ENCODE measurements around the gene S100Z.
A peak's percentile ranks its signal among the peaks of the same experiment; 100 is the strongest.
"Not testable (repeated sequence)": the region's sequence is repeated elsewhere in the genome, so short reads cannot be mapped to it uniquely, and the experiment has no call there.

S100Z gene

GRCh38 chr5:76854644-76855043, 4.8 kb downstream of the S100Z start:
- Histone ChIP-seq H3K36me3 (ENCODE audit: low read length) (no peaks in the 10 kb centered on the region), H3K9me2 (replicated peaks; ENCODE audit: insufficient read depth, low read length) (no peaks in the 10 kb centered on the region), H3K4me2 (ENCODE audit: low read depth, low read length, poor library complexity, severe bottlenecking) (no peak overlapping the region), H3F3A (ENCODE audit: insufficient read depth) (no peaks in the 10 kb centered on the region), H3K9ac (ENCODE audit: low read length) (no peak overlapping the region), H4K20me1 (ENCODE audit: low read depth, low read length) (no peaks in the 10 kb centered on the region), H2AFZ (ENCODE audit: low read depth, low read length, severe bottlenecking) (no peak overlapping the region), H3K79me2 (ENCODE audit: insufficient read depth, low read length) (no peaks in the 10 kb centered on the region), H3K9me3 (ENCODE audit: insufficient read depth, low read length) (no peaks in the 10 kb centered on the region), H3K27me3 (ENCODE audit: low read length) (no peaks in the 10 kb centered on the region), H3K4me3 (ENCODE audit: insufficient read depth, low read length, poor library complexity, severe bottlenecking) (no peak overlapping the region), H3K27ac (ENCODE audit: low read depth, low read length) (no peak overlapping the region)
- no peak for TF ChIP-seq EZH2phosphoT487 (conservative IDR thresholded peaks at IDR 0.05; ENCODE audit: low read length)
- TF ChIP-seq, protein P1, sequence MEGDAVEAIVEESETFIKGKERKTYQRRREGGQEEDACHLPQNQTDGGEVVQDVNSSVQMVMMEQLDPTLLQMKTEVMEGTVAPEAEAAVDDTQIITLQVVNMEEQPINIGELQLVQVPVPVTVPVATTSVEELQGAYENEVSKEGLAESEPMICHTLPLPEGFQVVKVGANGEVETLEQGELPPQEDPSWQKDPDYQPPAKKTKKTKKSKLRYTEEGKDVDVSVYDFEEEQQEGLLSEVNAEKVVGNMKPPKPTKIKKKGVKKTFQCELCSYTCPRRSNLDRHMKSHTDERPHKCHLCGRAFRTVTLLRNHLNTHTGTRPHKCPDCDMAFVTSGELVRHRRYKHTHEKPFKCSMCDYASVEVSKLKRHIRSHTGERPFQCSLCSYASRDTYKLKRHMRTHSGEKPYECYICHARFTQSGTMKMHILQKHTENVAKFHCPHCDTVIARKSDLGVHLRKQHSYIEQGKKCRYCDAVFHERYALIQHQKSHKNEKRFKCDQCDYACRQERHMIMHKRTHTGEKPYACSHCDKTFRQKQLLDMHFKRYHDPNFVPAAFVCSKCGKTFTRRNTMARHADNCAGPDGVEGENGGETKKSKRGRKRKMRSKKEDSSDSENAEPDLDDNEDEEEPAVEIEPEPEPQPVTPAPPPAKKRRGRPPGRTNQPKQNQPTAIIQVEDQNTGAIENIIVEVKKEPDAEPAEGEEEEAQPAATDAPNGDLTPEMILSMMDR (IDR thresholded peaks at IDR 0.05; ENCODE audit: insufficient read depth, low read length, poor library complexity, severe bottlenecking) = no peak

DNA sequence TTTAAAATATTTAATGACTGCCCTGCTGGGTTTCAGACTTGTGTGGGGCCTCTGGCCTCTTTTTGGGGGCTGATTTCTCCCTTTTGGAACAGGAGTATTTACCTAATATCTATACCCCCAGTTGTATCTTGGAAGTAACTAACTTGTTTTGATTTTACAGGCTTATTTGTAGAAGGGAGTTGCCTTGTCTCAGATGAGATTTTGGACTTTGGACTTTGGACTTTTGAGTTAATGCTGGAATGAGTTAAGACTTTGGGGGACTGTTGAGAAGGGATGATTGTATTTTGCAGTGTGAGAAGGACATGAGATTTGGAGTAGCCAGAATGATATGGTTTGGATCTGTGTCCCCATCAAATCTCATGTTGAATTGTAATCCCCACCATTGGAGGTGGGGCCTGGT, 5.7 kb downstream of the S100Z start:
- H3F3A ChIP-seq (ENCODE audit: insufficient read depth); H3K4me3 ChIP-seq (ENCODE audit: insufficient read depth, low read length, poor library complexity, severe bottlenecking); H3K27me3 ChIP-seq (ENCODE audit: low read length); H3K9me2 ChIP-seq (replicated peaks; ENCODE audit: insufficient read depth, low read length); H3K4me2 ChIP-seq (ENCODE audit: low read depth, low read length, poor library complexity, severe bottlenecking); H4K20me1 ChIP-seq (ENCODE audit: low read depth, low read length); H3K79me2 ChIP-seq (ENCODE audit: insufficient read depth, low read length); H3K36me3 ChIP-seq (ENCODE audit: low read length); H3K9me3 ChIP-seq (ENCODE audit: insufficient read depth, low read length); H2AFZ ChIP-seq (ENCODE audit: low read depth, low read length, severe bottlenecking); H3K27ac ChIP-seq (ENCODE audit: low read depth, low read length); H3K9ac ChIP-seq (ENCODE audit: low read length): not testable (repeated sequence)

GRCh38 chr5:76855961-76856360, 6.1 kb downstream of the S100Z start:
- Histone ChIP-seq H4K20me1 (ENCODE audit: low read depth, low read length) (no peaks in the 10 kb centered on the region), H3K9me2 (replicated peaks; ENCODE audit: insufficient read depth, low read length) (no peaks in the 10 kb centered on the region), H3K9me3 (ENCODE audit: insufficient read depth, low read length) (no peaks in the 10 kb centered on the region), H3F3A (ENCODE audit: insufficient read depth) (no peaks in the 10 kb centered on the region), H3K27ac (ENCODE audit: low read depth, low read length) (no peak overlapping the region), H3K4me2 (ENCODE audit: low read depth, low read length, poor library complexity, severe bottlenecking) (no peak overlapping the region), H3K79me2 (ENCODE audit: insufficient read depth, low read length) (no peaks in the 10 kb centered on the region), H3K9ac (ENCODE audit: low read length) (no peak overlapping the region), H3K27me3 (ENCODE audit: low read length) (no peaks in the 10 kb centered on the region), H2AFZ (ENCODE audit: low read depth, low read length, severe bottlenecking) (peak overlapping the region; percentile 73), H3K4me3 (ENCODE audit: insufficient read depth, low read length, poor library complexity, severe bottlenecking) (no peak overlapping the region), H3K36me3 (ENCODE audit: low read length) (no peaks in the 10 kb centered on the region)
- TF ChIP-seq, protein P1 (IDR thresholded peaks at IDR 0.05; ENCODE audit: insufficient read depth, low read length, poor library complexity, severe bottlenecking) = no peak
- no peak for TF ChIP-seq EZH2phosphoT487 (conservative IDR thresholded peaks at IDR 0.05; ENCODE audit: low read length)

DNA sequence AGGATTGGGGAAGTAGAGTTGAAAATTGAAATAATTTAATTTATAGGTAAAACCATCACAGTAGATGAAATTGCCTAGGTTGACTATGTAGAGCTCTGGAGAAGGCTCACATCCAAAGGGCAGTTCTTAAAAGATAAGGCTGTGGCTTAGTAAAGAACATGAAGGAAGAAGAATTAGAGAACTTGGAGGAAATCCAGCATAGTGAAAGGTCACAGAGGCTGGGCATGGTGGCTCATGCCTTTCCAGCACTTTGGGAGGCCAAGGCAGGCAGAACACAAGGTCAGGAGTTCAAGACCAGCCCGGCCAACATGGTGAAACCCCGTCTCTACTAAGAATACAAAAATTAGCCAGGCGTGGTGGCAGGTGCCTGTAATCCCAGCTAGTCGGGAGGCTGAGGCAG, 7.0 kb downstream of the S100Z start:
- H2AFZ ChIP-seq (ENCODE audit: low read depth, low read length, severe bottlenecking); H3K27me3 ChIP-seq (ENCODE audit: low read length); H3K4me2 ChIP-seq (ENCODE audit: low read depth, low read length, poor library complexity, severe bottlenecking); H3K9me2 ChIP-seq (replicated peaks; ENCODE audit: insufficient read depth, low read length); H3K4me3 ChIP-seq (ENCODE audit: insufficient read depth, low read length, poor library complexity, severe bottlenecking); H4K20me1 ChIP-seq (ENCODE audit: low read depth, low read length); H3F3A ChIP-seq (ENCODE audit: insufficient read depth); H3K9ac ChIP-seq (ENCODE audit: low read length); H3K27ac ChIP-seq (ENCODE audit: low read depth, low read length); H3K79me2 ChIP-seq (ENCODE audit: insufficient read depth, low read length); H3K36me3 ChIP-seq (ENCODE audit: low read length); H3K9me3 ChIP-seq (ENCODE audit: insufficient read depth, low read length): not testable (repeated sequence)

Measured in SU-DHL-6 (cell line).